CD14-positive monocyte (primary cell): ENCODE data around the gene GPC5. TPM values are rescaled to one million over a fixed set of nuclear protein-coding genes. Genes with fewer than 3 reads are reported as not detected.

Source experiments
- DNase-seq, 3 donors: peaks; one replicate each; pipeline ENCODE4 v3.0.0-alpha.2; 2011 to 2022
- H2AFZ ChIP-seq: 2 replicates; pipeline ENCODE4 v1.6.0; 2012; ENCODE audit warnings: mild to moderate bottlenecking, low read depth, low read length, inconsistent platforms; ENCODE audit not compliant: insufficient read depth, poor library complexity, severe bottlenecking
- H3K27ac ChIP-seq, 2 donors: 1 replicate in 1 of 2; 2 replicates in 1 of 2; pipeline ENCODE4 v1.5.1; 2012 to 2013; ENCODE audit warnings: low read length in 2 of 2, control low read depth in 1 of 2, inconsistent platforms in 1 of 2, low read depth in 1 of 2, mild to moderate bottlenecking in 1 of 2
- H3K27me3 ChIP-seq, 2 donors: one replicate each; pipeline versions ENCODE4 v1.6.0 to v1.6.1; 2011 to 2013; ENCODE audit warnings: low read length in 2 of 2; ENCODE audit not compliant: control insufficient read depth in 2 of 2, insufficient read depth in 2 of 2
- H3K36me3 ChIP-seq, 2 donors: replicated peaks in 1 of 2; 1 replicate in 1 of 2; 2 replicates in 1 of 2; pipeline versions ENCODE4 v1.5.1 to v1.6.1; 2012 to 2013; ENCODE audit warnings: low read length in 2 of 2, control low read depth in 1 of 2, inconsistent platforms in 1 of 2, mild to moderate bottlenecking in 1 of 2; ENCODE audit not compliant: insufficient read depth in 2 of 2, control insufficient read depth in 1 of 2
- H3K4me1 ChIP-seq, 2 donors: 1 replicate in 1 of 2; 2 replicates in 1 of 2; pipeline versions ENCODE4 v1.5.1 to v1.6.1; 2012 to 2013; ENCODE audit warnings: low read length in 2 of 2, control low read depth in 1 of 2, inconsistent platforms in 1 of 2, mild to moderate bottlenecking in 1 of 2, moderate library complexity in 1 of 2; ENCODE audit not compliant: insufficient read depth in 2 of 2, control insufficient read depth in 1 of 2
- H3K4me2 ChIP-seq: replicated peaks from 2 replicates; pipeline ENCODE3; 2012; ENCODE audit warnings: low read length, moderate library complexity, mild to moderate bottlenecking; ENCODE audit not compliant: poor library complexity, severe bottlenecking; ENCODE audit errors: extremely low read depth
- H3K4me3 ChIP-seq, 3 experiments: fragments of 200-600 bp in 1 of 3; sonication (generic) in 1 of 3; replicated peaks in 1 of 3; 1 replicate in 2 of 3; 2 replicates in 1 of 3; pipeline ENCODE4 v1.5.1; 2011 to 2013; ENCODE audit warnings: low read length in 3 of 3, mild to moderate bottlenecking in 3 of 3, control low read depth in 2 of 3, low read depth in 2 of 3, inconsistent platforms in 1 of 3, moderate library complexity in 1 of 3
- H3K79me2 ChIP-seq: 2 replicates; pipeline ENCODE4 v1.6.0; 2012; ENCODE audit warnings: mild to moderate bottlenecking, control low read depth, inconsistent platforms, low read length, moderate library complexity; ENCODE audit not compliant: insufficient read depth
- H3K9ac ChIP-seq: 2 replicates; pipeline ENCODE4 v1.6.0; 2017; ENCODE audit warnings: low read length, mild to moderate bottlenecking; ENCODE audit not compliant: insufficient read depth, poor library complexity, severe bottlenecking
- H3K9me3 ChIP-seq, 2 donors: replicated peaks in 1 of 2; 1 replicate in 1 of 2; 2 replicates in 1 of 2; pipeline versions ENCODE4 v1.5.1 to v1.6.1; 2012 to 2013; ENCODE audit warnings: low read length in 2 of 2, control low read depth in 1 of 2; ENCODE audit not compliant: control insufficient read depth in 1 of 2, insufficient read depth in 1 of 2
- H4K20me1 ChIP-seq: 2 replicates; pipeline ENCODE4 v1.6.0; 2012; ENCODE audit warnings: mild to moderate bottlenecking, low read length, control low read depth, moderate library complexity; ENCODE audit not compliant: insufficient read depth
- H3K27ac Mint-ChIP-seq, 7 donors: one replicate each; pipeline ENCODE4 v1.8.0; 2020; ENCODE audit warnings: mild to moderate bottlenecking in 7 of 7, mixed read lengths in 7 of 7, moderate library complexity in 6 of 7, inconsistent platforms in 2 of 7
- H3K27me3 Mint-ChIP-seq, 3 donors: one replicate each; pipeline ENCODE4 v1.8.0; 2021 to 2022; ENCODE audit warnings: low read depth in 3 of 3, mild to moderate bottlenecking in 3 of 3, mixed read lengths in 3 of 3, moderate library complexity in 3 of 3, inconsistent platforms in 1 of 3
- H3K36me3 Mint-ChIP-seq, 2 donors: one replicate each; pipeline ENCODE4 v1.8.0; 2020; ENCODE audit warnings: mixed read lengths in 2 of 2, inconsistent platforms in 1 of 2, mild to moderate bottlenecking in 1 of 2
- H3K4me1 Mint-ChIP-seq: one replicate; pipeline ENCODE4 v1.8.0; 2020; ENCODE audit warnings: mild to moderate bottlenecking, mixed read lengths
- H3K4me3 Mint-ChIP-seq, 2 donors: one replicate each; pipeline ENCODE4 v1.8.0; 2020; ENCODE audit warnings: mild to moderate bottlenecking in 2 of 2, mixed read lengths in 2 of 2, moderate library complexity in 1 of 2
- H3K9me3 Mint-ChIP-seq, 7 donors: one replicate each; pipeline ENCODE4 v1.8.0; 2020 to 2022; ENCODE audit warnings: mixed read lengths in 7 of 7, mild to moderate bottlenecking in 6 of 7, moderate library complexity in 6 of 7, inconsistent platforms in 2 of 7
- WGBS: methylation state at CpG from one replicate; pipeline ENCODE4 v1.1.5; 2013; ENCODE audit warnings: missing lambda C conversion rate; ENCODE audit not compliant: insufficient coverage; 5-methylcytosine and 5-hydroxymethylcytosine counted together
- intact Hi-C, 2 donors: fragments of 100-400 bp; cut with micrococcal nuclease; formaldehyde crosslinking; loops; one replicate each; pipeline versions ENCODE4 v1.15.0 to v1.15.1; 2023
- polyA plus RNA-seq, 3 donors: library from polyadenylated mRNA; depleted of rRNA in 1 of 3; unstranded in 2 of 3; stranded (reverse) in 1 of 3; fragments of 300-500 nt in 2 of 3; fragments of >200 nt in 1 of 3; fragmentation: Illumina TruSeq in 2 of 3; gene quantifications; 1 replicate in 2 of 3; 2 replicates in 1 of 3; pipeline ENCODE4 v1.2.3, GENCODE V29; 2012 to 2021
- TF ChIP-seq, protein P1 (sequence below): fragments of 200-600 bp; IDR thresholded peaks from one replicate; pipeline ENCODE4 v1.8.0; 2022; ENCODE audit warnings: antibody characterized with exemption, mild to moderate bottlenecking

Gene GPC5
- polyA plus RNA-seq, 3 donors, result not detected

DNA sequence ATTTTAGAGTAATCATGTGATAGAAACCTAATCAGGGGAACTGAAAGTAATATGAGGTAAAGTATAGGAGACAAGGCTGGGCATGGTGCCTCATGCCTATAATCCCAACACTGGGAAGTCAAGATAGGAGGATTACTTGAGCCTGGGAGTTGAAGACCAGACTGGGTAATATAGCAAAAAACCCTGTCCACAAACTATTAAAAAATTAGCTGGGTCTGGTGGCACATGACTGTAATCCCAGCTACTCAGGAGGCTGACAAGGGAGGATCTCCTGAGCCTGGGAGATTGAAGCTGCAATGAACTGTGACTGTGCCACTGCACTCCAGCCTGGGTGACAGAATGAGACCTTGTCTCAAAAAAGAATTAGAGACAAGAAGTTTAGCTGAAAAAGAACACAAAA, 469.9 kb downstream of the GPC5 start:
- Mint-ChIP-seq H3K4me1 (no peaks in the 10 kb centered on the region), H3K9me3 (peaks cover 1 to 8% (median 4%) of the 10 kb centered on the region in 7 donors), H3K27ac (no peak overlapping the region), H3K4me3 (no peak overlapping the region), H3K27me3 (no peaks in the 10 kb centered on the region), H3K36me3 (no peaks in the 10 kb centered on the region)
- Histone ChIP-seq H3K79me2 (no peaks in the 10 kb centered on the region), H3K4me1 (no peaks in the 10 kb centered on the region), H3K9me3 (peaks cover under 1 to 1% of the 10 kb centered on the region in 2 donors), H3K9ac (no peak overlapping the region), H3K27me3 (no peaks in the 10 kb centered on the region), H3K4me3 (no peak overlapping the region), H4K20me1 (no peaks in the 10 kb centered on the region), H2AFZ (no peak overlapping the region), H3K27ac (no peak overlapping the region), H3K4me2 (no peak overlapping the region), H3K36me3 (no peaks in the 10 kb centered on the region)
- TF ChIP-seq, protein P1, sequence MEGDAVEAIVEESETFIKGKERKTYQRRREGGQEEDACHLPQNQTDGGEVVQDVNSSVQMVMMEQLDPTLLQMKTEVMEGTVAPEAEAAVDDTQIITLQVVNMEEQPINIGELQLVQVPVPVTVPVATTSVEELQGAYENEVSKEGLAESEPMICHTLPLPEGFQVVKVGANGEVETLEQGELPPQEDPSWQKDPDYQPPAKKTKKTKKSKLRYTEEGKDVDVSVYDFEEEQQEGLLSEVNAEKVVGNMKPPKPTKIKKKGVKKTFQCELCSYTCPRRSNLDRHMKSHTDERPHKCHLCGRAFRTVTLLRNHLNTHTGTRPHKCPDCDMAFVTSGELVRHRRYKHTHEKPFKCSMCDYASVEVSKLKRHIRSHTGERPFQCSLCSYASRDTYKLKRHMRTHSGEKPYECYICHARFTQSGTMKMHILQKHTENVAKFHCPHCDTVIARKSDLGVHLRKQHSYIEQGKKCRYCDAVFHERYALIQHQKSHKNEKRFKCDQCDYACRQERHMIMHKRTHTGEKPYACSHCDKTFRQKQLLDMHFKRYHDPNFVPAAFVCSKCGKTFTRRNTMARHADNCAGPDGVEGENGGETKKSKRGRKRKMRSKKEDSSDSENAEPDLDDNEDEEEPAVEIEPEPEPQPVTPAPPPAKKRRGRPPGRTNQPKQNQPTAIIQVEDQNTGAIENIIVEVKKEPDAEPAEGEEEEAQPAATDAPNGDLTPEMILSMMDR, result no peak
- no peak for DNase-seq
- intact Hi-C loops, result no loop called here

DNA sequence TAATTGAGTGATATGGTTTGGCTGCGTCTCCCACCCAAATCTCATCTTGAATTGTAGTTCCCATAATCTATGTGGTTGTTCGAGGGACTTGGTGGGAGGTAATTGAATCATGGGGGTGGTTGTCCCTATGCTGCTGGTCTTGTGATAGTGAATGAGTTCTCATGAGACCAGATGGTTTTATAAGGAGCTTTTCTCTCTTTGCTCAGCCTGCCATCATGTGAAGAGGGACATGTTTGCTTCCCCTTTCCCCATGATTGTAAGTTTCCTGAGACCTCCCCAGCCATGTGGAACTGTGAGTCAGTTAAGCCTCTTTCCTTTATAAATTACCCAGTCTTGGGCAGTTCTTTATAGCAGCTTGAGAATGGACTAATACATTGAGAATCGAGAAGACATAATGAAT, 480.1 kb downstream of the GPC5 start:
- Histone ChIP-seq H2AFZ (no peak overlapping the region), H3K4me3 (no peak overlapping the region), H3K79me2 (no peaks in the 10 kb centered on the region), H3K27ac (no peak overlapping the region), H3K27me3 (no peaks in the 10 kb centered on the region), H4K20me1 (no peaks in the 10 kb centered on the region), H3K9me3 (peaks cover under 1 to 2% of the 10 kb centered on the region in 2 donors), H3K4me2 (no peak overlapping the region), H3K36me3 (no peaks in the 10 kb centered on the region), H3K9ac (no peak overlapping the region), H3K4me1 (no peaks in the 10 kb centered on the region)
- no CpG with 5 or more reads among the region's 3 CpGs for WGBS
- H3K27me3 Mint-ChIP-seq, result no peaks in the 10 kb centered on the region
- H3K4me1 Mint-ChIP-seq, result no peaks in the 10 kb centered on the region
- H3K36me3 Mint-ChIP-seq, result no peaks in the 10 kb centered on the region
- no peak overlapping the region for H3K27ac Mint-ChIP-seq
- TF ChIP-seq, protein P1, result no peak
- no peak for DNase-seq
- intact Hi-C loops, result no loop called here
- no peak overlapping the region for H3K4me3 Mint-ChIP-seq
- peaks cover 0 to 9% (median 2%) of the 10 kb centered on the region in 7 donors for H3K9me3 Mint-ChIP-seq
